ENCODE data around the gene CRNN.
A peak's percentile ranks its signal among the peaks of the same experiment; 100 is the strongest.

The CRNN gene

DNA sequence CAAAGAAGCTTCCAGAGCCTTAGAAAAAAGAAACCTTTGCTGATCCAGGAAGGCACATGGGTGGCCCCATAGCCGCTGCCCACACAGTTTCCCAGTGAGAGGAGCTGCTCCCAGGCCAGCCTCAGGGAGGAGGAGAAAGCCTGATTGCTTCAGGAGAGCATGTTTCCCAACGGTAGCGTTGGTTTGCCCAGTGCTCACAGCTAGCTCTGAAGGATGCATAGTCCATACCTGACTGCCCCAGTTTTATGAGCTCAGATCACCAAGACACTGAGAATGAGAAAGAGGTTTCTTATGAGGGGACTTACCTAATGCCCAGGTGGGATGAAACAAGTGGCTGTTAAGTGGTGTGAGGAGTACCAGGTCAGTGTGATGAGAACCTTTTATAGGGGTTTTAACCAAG is at the start of gene CRNN:
CRNN (minus strand) TSS at position 355 of the 400 bp plus-strand sequence. CDS start 2,030 bp downstream, outside the sequence.
- DNase-seq: no peak

DNA sequence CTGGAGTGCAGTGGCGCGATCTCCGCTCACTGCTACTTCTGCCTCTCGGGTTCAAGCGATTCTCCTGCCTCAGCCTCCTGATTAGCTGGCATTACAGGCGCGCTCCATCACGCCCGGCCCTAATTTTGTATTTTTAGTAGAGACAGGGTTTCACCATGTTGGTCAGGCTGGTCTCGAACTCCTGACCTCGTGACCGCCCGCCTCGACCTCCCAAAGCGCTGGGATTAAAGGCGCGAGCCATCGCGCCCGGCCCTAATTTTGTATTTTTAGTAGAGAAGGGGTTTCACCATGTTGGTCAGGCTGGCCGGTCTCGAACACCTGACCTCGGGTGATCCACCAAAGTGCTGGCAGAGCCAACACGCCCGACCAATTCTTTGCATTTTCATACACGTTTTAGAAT is 48.6 kb upstream of the CRNN start:
- no peak for DNase-seq

DNA sequence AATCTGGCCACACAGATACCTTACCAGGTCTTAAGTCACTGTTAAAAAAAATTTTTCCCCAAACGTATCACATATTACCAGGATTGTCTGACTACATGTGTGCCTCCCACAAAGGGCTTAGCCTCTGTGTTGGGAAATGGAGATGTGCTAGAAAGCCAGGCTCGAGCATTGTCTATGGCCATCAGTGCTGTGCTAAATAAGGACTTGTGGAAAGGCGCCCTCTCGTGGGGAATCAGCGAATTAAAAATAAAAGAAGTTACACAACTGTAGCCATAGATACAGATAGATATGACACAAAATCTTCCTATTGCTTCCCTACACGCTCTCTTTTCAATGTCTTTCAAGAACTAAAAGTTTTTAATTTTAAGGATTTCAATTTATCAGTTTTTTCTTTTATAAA is 47.5 kb upstream of the CRNN start:
- peak; percentile 70 for DNase-seq

DNA sequence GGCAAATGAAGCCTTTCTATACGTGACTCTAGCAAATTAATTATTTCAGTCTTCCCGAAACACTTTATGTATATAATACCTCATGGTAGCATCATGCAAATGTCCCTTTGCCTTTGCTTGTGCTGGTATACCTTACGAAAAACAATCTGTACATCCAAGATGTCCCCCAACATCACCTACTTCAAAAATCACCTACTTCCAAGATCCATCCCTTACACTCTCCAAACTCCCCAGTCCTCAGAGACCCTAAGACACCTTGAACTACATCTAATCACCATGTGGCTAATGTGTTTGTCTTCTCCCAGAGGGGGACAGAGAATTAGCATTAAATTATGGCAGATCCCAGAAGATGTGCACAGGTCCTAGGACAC is 46.5 kb upstream of the CRNN start:
- DNase-seq: no peak

DNA sequence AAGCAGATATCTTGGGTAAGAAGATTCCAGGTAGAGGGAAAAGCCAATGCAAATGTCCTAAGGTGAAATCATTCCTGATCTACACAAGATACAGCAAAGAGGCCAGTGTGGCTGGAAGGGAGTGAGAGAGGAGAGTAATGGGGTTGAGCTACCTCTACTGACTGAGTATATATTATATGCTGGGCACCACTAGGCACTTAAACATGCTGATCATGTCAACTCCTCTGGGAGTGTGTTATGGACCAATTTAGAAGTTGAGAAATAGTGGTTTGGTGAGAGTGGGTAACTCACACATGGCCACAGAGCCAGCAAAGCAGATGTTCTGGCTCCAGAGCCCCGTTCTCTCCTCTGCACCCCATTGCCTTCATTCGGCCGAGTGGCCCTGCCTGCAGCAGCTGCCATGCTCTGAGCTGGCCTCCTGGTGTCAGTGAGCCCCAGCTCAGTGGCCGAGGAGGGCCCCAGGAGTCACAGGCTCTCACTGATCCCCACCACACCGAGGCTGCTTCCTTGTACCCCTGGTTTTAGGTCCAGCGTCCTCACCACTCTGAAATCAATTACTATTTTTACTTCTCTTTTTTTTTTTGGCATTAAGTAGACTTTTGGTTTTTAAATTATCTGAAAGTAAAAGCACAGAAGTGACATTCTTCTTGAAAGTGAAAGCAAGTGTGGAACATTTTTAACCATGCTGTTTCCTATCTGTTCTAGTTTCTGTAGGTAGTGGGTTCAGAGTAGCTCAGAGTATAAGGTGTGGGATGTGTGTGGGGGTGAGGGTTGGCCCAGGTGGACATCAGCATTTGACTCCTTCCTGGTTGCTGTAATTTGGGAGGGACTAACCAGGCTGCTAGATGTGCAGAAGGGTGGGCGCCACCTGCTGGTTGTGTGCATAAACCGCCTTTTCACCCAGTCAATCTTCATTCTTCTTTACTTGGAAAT is 45.8 kb upstream of the CRNN start:
- peak; percentile 80 for DNase-seq

DNA sequence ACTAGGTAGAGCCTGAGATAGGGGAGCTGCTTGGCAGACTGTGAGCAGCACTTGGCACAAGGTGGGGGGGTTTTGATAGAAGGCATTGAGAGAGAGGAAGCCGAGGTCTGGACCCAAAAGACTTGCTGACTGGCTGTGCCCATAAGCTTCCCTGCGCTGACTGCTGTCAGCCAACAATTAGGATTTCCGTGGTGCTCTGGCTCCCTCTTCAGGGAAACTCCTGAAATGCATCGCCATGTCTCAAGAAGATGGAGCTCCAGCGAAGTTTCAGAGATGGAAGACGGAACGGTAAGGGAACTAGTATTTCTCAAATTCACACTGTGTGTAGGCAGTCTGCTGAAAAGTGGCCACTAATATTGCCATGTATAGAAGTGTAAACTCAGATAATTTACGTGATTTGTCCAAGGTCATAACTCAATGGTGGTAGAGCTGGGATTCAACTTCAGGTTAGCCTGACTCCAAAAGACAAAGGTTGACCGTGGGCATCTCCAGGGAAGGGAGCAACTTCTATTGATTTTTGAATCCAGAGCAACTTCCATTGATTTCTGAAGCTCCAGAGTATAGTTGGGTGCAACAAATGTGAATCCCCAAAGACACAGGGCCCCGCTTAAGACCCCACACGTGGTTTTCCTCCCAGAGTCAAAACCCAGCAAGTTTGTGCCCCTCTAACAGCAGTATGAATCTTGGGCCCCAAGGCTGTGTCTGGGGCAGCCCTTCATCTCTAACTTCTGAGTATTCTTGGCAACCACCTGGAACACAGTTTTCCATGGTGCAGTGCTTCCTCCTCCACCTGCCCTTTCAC is 44.5 kb upstream of the CRNN start:
- peak; percentile 81 for DNase-seq

DNA sequence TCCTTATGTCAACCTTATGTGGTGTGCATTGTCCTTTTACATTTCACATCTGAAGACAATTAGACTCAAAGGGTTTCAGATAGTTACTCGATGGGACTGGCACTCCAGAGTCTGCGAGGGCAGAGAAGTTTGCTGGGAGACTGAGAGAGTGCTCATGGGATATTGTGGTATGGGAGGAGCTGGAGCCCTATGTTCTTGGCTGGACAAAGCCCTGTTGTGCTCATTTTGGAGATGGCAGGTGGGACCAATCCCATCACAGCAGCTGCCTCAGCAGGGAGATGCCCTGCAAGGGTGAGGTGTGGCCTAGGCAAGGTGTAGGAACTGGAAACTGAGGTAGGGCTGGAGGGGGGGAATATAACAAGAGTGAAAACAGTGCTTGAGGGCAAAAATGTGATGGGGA is 43.5 kb upstream of the CRNN start:
- DNase-seq: no peak

DNA sequence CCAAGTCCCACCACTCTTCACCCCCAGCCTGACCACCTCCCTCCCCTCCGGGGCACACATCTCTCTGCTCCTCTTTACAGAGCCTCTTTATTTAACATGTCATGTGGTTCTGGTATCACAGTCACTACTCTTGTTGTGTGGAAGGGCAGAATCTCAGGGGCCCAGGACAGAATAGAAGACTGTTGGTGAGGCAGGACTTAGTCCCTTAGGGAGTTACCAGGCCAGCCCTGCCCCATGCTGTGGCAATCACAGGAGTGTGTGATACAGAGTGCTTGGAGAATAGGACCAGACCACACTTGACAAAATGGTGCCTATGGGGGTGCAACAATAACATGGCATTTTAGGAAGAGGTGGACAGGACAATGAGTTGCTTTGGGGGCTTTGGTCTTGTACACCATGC is 43.0 kb upstream of the CRNN start:
- no peak for DNase-seq

DNA sequence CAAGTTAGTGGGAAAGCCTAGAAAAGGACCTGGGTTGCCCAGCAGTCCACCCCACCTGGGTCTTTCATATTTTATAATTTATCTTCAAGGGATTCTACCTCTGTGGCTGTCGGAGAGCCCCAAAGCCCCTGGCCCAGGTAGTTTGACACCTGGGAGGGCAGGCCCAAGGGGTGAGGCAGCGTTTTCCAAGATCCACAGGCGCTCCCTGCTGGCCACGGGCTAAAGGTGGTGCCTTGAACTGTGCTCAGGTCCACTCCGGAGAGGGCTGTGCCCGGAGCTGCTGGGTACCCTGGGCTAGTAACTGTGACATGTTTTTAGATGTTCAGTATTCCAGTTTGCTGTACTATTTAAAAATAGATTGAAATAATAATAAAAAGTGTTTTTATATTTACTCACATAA is 37.2 kb upstream of the CRNN start:
- DNase-seq: no peak

DNA sequence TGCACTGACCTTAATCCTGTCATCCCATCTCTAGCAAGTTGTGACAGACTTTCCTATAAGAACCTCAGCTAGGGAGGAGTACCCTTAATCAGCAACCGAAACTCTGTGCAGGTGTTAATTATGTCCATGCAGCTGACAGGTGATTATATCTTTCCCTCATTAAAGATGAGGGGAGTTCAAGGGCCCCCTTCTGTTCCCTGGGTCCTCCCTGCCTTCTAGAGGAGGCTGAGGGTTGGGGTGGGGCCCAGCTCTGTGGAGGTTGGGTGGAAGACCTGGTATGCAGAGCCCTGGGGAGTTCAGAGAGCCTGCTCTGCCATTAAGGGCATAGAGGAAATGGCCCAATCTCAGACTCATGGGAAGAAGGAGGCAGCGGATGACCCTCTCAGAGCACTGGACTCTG is 35.6 kb upstream of the CRNN start:
- no peak for DNase-seq

DNA sequence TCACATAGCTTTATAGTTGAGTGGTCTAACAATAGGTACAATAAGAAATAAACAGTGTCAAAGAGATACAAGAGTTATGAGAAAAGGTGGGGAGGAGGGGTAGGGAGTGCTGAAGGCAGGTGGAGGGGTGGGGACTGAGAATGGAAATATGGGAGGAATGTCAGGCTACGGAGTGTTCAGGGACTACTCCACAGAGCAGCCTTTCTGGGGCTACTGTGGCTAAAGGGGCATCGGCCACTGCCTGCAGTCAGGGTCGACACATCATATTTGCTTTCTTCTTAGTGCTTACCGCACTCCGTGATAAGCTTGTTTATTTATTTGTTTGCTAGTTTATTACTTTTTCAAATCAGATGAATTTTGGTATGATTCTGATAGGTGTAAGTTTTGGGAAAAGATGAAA is 34.4 kb upstream of the CRNN start:
- no peak for DNase-seq

DNA sequence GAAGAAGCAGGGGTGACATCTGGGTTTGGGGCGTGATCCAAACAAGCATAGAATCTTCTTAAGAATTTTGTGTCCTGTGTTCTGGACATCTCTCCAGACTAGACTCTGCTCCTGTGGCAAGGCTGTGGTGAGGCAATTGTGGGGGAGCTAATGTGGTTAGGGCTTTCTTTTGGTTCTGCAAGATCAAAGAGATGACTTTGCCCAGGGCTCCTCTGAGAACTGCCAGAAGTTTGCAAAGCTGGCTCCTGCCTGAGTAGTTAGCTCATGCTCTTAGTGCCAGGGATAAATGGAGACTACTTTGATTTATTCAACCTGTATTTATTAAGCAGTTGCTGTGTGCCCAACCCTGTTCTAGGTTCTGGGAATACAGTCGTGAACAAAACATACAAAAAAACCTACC is 34.0 kb upstream of the CRNN start:
- no peak for DNase-seq

DNA sequence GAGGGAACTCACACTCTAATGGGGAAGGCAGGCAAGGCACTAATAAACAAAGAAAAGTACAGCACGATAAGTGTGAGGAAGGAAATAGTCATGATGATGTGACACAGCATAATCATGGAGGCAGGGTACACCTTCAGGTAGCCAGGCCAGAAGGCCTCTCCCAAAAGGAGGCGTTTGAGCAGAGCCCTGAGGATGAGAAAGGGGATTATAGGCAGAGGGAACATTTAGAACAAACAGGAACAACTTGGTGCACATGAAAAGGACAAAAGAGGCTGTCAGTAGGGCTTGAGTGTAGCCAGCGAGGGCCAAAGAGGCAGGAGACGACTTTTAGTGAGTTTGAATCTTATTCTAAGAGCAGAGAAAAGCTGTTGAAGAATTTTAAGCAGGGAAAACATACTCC is 33.4 kb upstream of the CRNN start:
- no peak for DNase-seq

DNA sequence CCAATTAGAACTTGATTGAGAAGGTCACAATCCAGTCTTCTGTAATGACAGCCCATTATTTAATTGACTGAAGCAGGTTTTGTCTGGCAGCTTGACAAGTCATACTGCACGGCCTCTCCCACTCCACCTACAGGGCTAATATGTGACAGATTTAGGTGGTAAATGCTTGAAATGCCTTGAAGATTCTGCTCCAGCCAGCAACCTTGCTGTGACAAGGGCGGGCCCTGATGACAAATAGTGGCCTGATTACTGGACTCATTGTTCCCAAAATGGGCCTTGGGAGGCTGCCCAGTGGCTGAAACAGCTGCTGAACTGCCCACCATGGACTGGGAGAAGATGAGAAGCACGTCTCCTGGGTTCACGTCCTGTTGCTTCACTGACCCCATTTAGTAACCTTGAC is 30.0 kb upstream of the CRNN start:
- DNase-seq: no peak

DNA sequence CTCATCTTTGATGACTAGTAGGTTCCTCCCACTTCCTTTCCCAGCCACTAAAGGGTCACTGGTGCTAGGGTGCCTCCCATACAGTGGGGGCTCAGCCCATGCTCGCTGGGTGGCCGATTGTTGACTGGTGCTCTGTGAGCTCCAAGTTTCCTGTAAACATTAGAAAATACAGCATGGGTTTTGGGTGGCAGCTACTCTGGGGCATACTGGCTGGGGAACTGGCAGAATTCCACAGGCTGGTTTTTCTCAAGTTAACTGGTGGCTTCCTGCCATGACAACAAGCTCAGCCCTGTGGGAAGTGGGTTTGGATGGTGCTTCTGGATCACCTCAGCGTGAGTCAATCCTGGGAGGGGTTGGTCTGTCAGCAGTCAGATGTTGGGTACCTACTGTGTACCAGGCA is 28.7 kb upstream of the CRNN start:
- no peak for DNase-seq

DNA sequence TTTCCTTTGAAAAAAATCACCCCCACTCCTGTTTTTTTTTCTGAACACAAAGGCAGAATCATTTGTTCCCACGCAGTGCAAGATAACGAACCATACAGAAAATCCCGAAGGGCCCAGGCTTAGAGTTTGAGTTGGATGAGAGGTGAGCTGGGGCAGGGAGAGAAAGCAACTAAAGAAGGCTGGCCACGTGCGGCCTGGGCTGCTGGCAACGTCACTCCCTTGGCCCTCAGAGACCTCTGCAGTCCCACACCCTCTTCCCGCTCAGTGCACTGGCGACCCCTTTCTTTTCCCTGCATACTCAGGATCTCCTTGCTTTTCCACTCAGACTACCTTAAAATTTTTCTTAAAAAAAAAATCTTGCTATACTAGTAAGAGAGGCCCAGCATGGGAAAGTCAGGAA is 28.2 kb upstream of the CRNN start:
- DNase-seq: no peak

DNA sequence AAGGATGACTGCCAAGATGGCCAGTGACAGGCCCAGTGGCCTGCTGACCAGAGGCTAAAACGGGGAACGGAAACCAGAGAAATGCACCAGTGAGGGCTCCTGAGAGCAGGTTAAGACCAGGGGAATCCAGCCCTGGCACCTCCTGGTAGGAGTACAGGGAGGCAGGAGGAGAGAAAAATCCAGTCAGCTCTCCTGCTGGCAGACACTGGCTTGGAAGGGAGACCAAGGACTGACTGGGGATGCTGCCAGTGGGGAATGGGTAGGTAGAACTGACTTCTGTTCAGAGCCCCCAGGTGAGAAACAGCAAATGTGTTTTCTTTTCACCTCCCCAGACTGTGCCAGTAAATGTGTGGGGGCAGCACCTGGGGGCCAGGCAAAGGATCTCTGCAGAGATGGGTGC is 27.7 kb upstream of the CRNN start:
- no peak for DNase-seq

DNA sequence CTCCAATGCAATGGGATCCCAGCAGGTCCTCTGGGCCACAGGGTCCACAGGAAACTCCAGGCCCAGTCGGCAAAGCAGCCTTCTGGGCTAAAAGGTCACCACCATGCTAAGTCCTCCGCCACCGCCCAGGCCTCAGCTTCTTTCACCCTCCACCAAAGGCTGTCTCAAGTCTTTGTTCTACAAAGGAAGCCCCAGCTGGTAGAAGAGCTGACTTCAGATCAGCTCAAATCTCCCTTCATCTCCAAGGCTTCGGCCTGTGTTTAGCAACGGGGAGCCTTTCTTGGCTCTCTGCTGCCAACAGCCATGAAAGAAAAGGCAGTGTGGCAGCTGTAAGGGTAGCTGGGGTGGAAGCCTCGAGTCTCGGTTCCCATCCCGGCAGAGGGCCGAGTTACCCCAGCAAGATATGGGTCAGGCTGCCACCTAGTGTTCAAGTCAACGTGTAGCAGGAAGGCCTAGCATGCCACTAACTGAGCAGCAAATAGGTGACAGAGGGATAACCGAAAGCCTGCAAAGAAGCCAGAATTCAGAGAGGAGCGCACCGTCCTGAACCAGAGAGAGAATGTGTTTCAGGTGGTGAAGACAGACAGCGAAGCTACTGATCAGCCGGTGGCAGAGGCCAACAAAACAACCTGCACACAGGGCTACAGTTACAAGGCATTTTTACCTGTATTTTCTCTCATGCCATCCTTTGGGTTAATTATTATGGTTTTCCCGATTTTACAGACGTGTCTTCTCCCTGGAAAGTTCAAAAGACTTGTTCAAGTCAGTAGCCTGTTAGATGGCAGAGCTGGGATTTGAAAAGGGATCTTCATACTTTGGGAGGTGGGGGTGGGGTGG is 26.8 kb upstream of the CRNN start:
- peak; percentile 77 for DNase-seq

DNA sequence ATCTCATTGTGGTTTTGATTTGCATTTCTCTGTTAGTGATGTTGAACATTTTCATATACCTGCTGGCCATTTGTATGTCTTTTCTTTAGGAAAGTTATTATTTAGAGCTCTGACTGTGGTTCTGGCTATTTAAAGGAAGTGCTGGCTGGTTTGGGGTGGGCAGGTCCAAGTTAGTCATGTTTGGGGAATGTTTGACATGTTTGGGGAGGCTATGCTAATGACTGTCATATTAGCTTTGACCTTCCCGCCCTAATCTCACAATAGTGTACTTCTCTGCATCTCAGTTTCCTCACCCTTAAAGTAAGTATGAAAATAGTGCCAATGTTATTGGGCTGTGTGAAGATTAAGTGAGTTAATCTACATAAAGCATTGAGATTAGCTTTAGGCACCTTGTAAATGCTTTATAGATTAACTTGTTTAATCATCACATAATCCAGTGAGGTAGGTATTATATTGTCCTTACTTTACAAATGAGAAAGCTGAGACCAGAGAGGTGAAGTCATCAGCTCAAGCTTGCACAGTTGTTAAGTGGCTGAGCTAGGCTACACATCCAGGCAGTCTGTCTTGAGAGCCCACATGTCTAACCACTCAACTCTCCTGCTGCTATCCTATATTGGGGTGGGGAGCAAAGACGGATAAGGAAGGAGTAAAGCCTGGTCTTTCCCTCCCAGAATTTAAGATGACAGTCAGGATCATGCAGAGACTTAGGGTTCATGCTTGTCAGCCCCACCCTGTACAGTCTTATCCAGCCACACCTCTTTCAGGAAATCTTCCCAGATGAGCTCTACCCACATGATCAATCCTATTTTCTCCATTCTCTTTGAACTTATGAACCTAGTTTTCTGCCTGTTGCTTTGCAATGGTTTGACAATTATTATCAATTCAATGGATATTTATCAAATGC is 22.8 kb upstream of the CRNN start:
- no peak for DNase-seq

DNA sequence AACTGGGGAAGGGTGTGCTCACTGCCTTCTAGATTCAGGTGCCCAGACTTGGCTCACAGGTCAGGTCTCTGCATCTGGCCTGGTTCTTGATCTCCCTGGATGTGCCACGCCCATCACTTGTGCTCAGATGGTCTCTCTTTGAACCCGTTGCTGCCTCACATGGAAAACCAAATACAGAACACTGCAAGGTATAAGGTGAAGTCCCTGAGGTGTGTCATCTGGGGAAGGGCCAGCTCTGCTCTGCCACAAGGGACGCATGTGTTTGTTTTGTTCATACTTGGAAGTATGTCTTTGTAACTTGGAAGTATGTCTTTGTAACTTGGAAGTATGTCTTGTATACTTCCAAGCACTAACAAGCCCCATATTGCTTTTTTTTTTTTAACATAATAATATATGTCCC is 13.4 kb upstream of the CRNN start:
- DNase-seq: no peak

DNA sequence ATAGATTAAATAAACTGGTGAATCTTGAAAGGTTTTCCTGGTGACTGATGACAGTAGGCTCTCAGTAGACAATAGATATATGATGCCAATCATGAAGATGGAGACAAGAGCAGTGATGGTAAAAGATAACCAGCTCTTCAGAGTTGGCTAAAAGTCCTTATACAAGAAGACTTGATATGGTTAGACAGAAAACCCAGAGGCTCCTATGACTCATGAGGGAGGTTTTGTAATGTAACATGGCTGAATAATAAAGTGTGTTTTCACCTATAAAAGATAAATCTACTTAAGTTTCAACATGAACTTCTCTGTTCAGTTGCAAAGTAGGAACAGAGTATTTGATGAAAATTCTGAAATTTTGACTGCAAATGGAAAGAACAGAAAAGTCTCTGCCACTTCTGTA is 12.7 kb upstream of the CRNN start:
- DNase-seq: no peak

DNA sequence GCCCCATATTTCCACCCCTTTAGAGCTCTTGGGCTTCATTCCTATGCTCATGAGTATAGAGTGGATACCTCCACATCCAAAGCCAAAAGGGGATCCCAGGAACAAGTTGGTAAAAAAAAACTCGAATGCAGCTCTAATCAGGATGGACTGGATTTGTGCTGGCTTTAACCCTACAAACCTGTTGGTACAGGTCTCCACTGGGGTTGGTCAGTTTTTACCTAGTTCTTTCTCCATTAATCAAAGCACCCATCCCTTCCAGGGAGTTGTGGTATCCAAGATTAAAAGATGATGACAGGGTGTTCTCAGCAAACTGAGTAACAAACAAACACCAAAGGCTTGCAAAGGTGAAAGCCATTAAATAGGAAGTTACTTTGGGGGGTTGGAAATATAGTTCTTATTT is 5.9 kb upstream of the CRNN start:
- no peak for DNase-seq

Measured in activated CD4-positive, alpha-beta T cell treated with anti-CD3 and anti-CD28 coated beads, Interleukin-2, amount 50 U/mL, for 16 hours (primary cell).